NCI-H2171 (cell line): ENCODE results near the gene TEF.
A peak's percentile ranks its signal among the peaks of the same experiment; 100 is the strongest.
"Not testable (repeated sequence)": the region's sequence is repeated elsewhere in the genome, so short reads cannot be mapped to it uniquely, and the experiment has no call there.

Experiments
- DNase-seq: peaks from one replicate; lab custom pipeline; 2025; lab: John Stamatoyannopoulos, UW

Gene TEF

GRCh38 chr22:41382610-41383009 lies 868 bp downstream of the TEF start:
- DNase-seq = no peak

DNA sequence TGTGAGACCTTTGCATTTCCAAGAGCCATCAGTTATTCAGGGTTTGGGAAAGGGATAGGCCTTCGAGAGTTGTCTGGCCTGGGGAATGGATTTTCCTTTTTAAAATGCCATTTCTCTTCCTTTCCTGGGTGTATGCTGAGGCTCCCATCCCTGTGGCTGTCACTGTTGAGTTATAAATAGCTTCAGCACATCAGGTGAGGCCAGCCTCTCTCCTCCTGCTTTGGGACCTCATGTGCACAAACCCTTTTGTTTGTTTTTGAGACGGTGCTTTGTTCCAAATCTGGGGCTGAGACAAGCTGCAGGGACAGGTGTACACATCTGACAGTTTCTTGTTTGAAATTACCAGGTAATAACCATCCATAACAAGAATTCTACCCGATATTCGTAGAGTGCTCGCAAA lies 1.3 kb downstream of the TEF start:
- DNase-seq = no peak

DNA sequence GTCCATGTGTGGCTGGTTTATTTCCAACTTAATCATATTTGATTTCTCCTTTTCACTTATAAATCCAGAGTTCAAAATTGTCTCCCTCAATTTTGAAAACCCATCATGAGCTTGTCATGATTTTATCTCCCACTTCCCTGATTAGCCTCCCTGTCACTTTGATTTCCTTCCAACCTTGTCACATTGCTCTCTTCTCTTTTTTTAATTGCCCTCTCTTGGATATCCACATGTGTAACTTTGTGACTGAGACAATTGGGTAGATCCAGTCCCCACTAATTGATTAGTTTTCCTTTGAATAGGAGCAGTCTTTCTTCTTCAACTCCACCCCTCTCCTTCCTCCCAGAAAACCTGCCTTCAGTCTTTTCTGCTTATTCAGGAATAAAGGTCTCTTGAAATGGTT lies 2.4 kb downstream of the TEF start:
- DNase-seq = no peak

GRCh38 chr22:41387341-41387740 lies 5.6 kb downstream of the TEF start:
- DNase-seq = no peak

DNA sequence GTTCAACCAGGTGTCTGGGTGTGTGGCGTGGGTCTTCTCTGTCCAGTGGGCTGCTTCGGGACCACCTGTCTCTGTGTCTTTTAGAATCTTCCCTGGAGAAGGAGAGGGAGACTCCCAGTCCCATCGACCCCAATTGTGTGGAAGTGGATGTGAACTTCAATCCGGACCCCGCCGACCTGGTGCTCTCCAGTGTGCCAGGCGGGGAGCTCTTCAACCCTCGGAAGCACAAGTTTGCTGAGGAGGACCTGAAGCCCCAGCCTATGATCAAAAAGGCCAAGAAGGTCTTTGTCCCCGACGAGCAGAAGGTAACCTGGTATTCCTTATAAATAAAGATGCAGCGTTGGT lies 12.2 kb downstream of the TEF start:
- no peak for DNase-seq

DNA sequence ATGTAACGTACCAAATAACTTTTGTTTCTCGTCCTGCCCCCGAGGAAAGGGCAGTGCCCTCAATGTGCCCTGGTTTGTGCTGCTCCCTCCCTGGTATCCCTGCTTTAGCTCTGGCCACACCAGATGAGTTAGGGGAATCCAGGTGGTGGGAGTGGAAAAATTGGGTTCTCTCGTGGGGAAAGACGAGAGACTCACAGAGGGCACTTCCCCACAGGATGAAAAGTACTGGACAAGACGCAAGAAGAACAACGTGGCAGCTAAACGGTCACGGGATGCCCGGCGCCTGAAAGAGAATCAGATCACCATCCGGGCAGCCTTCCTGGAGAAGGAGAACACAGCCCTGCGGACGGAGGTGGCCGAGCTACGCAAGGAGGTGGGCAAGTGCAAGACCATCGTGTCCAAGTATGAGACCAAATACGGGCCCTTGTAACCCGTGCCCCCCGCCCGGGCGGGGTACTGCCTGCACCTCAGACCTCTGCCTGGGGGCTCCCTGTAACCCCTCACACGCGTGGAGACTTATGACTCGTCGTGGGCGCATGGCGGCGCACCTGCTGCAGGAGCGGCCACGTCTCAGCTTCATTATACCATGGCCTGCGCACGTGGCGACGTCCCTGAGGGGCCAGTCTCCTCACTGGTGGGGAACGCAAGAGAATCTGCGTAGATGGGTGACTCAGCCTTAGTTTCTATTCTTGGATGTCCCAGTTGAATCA lies 13.9 kb downstream of the TEF start:
- DNase-seq = no peak

GRCh38 chr22:41397143-41397811 lies 15.5 kb downstream of the TEF start:
- no peak for DNase-seq

- no peak for DNase-seq
Measured at GRCh38 chr22:41398921-41399320, 17.2 kb downstream of the TEF start.

DNA sequence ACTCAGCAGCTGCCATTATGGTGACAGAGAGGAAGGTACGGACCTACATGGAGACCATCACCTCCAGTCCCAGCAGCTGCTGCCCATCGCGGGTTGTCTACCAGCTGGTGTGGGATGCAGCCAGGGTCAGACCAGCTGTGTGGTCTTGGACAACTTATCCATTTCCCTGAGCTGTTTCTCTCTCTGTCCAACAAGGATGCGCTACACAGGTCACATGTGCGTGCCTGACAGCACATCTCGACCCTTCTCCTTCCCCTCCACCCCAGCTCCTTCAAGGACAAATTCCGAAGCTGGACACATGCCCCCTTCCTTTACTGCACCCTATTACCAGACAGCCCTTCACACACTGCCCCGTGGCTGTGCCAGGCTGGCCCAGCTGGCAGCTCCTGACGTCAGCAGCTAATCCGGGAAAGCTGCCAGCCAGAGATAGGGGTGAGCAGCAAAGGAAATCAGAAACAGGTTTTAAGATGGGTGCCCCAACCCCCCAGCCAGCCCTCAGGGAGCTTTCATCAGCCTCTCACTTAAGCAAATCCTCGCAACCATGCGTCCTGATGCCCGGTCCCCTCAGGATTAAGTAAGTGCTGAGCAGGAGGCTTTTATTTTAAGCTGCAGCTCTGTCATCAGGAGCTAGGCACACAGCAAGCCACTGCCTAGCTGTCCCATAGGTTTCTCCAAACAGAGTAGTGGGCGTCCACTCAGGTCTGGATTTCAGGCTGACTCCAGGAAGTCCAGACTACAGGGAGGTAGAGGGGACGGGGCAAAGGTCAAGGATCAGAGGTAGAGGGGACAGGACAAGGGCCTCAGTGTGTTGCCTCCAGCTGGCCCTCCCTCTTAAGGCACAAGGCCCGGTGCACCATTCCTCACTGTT lies 20.3 kb downstream of the TEF start:
- DNase-seq = peak; percentile 81

DNA sequence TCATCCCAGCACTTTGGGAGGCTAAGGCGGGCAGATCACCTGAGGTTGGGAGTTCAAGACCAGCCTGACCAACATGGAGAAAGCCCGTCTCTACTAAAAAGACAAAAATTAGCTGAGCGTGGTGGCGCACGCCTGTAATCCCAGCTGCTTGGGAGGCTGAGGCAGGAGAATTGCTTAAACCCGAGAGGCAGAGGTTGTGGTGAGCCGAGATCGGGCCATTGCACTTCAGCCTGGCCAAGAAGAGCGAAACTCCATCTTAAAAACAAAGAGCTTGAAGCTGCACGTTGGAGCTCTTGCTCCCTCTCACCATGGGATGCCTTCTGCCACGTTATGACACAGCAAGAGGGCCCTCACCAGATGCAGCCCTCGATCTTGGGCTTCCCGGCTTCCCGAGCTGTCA lies 21.1 kb downstream of the TEF start:
- DNase-seq = not testable (repeated sequence)

- peak; percentile 70 for DNase-seq
Measured at GRCh38 chr22:41403532-41404318, 22.0 kb downstream of the TEF start.

DNA sequence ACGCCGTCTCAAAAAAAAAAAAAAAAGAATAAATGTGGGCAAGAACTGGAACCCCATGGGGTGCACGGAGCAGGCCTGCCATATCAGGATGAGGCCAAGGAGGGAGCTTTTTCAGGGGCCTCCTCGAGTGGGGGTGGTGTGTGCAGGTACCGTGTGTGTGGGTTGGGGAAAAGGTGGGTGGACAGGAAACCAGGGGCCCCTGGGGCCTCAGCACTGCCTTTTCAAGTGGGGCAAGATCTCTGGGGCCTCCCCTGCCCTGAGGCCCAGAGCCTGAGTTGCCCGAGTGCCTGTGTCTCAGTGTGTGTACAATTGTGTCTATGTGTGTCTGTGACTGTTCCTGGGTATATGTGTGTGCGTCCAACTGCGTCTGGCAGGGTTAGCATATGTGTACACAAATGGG lies 23.8 kb downstream of the TEF start:
- DNase-seq = no peak

GRCh38 chr22:41406410-41406809 lies 24.7 kb downstream of the TEF start:
- DNase-seq = no peak

DNA sequence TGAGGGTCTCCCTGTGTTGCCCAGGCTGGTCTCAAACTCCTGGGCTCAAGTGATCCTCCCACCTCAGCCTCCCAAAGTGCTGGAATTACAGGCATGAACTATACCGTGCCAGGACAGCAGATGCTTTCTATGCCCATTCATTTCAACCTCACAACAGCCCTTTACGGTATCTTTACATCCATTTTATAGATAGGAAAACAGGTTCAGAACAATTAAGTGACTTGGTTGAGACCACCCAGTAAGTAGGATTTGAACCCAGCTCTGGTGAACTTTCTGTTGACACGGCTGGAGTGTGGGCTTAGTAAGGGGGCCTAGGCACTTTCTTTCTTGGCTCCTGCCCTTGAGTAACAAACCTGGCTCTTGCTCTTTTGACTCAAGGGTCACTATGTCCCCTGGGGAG lies 25.7 kb downstream of the TEF start:
- DNase-seq = no peak

DNA sequence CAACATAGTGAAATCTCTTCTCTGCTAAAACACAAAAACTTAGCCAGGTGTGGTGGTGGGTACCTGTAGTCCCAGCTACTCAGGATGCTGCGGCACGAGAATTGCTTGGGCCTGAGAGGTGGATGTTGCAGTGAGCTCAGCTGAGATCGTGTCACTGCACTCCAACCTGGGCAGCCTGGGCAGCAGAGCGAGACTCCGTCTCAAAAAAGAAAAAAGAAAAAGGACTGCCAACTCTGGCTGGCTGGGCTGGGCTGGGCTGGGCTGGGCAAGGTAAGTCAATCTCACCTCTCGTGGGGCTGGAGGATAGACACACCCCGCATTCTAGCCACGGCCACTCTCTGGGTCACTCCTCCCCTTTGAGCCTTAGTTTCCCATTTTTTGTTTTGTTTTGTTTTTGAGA lies 26.9 kb downstream of the TEF start:
- DNase-seq = no peak

DNA sequence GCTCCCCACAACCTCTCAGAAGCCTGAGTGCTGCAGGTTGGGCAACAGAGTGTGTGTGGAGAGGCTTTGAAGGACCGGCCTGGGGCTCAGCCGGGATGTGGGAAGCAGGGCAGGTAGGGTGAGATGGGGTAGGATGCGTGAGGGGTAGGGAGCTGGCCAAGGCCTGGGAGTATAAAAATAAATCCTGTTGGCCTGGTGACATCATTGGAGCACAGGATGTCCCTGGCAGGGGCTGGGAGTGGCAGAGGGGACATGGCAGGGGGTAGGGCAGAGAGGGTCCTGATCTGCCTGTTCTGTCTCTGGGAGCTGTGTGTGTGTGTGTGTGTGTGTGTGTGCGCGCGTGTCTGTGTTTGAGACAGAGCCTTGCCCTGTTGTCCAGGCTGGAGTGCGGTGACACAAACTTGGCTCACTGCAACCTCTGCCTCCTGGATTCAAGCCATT lies 28.6 kb downstream of the TEF start:
- DNase-seq = no peak

DNA sequence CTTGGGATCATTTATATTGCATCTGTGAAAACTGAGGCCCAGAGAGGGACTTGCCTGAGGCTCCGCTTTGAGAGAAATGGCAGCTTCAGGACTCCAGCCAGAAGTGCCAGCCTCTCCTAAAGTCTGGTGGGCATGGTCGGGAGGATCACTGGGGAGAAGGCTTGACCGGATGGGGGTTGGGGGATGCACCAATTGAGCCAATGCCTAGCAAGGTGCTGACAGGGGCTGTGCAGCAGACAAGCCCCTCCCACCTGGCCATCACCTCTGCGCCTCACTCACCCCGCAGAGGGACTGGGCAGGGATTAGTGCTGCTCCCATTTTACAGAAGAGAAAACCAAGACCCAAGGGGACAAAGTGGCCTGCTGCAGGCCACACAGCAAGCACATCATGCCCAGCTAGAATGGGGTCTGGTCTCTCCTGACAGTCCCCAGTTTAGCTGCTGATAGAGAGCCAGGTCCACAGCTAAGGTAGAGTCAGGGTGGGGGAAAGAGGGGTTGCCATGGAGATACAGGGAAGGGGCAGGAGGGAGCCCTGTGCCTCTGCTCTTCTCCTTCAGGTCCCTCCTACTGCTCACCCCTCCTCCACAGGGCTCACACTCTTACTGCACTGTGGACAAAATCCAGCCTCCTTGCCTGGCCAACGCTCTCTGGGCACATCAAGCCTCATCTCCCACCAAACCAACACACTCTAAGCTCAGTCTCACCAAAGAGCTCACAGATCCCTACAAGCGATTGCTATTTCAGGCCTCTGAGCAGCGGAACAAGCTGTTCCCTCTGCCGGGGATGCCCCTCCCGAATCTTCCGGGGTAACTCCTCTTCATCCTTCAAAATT lies 29.5 kb downstream of the TEF start:
- no peak for DNase-seq

DNA sequence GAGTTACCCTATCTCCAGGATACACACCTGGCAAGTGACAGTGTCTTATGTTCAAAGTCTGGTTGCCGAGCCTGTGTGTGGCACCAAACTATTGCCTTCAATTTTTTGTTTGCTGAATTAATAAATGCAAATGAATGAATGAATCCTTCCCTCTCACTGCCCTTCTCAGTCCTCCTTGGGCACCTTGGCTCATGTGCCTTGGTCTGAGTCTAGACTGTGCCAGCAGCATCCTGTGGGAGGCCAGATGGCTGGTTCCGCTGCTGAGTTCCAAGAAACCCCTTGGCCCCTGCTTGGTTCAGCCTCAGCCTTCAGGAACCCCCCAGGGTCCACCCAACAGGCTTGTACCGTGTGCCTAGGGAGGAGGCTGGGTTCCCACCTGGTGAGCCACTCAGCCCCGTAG lies 33.8 kb downstream of the TEF start:
- no peak for DNase-seq

DNA sequence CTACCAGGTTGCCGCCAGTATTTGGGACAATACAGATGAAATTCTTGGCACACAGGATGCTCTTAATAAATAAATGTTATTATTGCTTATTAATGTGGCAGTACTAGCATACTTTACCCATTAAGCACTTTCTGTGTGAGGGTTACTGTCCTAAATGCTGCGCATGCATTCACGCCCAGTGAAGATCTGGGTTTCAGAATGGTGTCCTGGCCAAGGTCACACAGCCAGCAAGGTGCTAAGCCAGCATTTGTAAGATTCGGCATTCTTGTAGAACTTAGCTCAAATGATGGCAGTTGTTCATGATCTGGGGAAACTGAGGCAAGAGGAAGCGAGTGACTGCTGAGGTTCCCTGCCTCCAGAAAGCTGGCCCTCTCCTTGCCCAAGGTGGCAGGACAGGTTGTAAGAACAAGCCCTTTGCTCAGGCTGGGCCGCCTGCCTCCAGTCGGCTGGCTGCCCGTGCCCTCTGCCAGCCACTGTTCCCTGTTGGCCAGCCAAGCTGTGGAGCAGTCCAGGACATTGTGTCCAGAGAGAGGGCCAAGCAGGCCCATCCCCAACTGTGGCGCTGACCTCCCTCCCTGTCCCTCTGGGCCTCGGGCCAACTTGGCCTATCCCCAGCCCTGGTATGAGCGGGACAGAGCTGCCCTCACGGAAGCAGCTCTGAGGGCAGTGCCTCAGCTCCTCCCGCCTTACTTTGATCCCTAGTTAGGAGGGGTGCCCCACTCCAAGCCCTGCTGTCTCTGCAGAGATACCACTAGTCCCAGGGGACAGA lies 36.1 kb downstream of the TEF start:
- no peak for DNase-seq

- DNase-seq = no peak
Measured at GRCh38 chr22:41418717-41419116, 37.0 kb downstream of the TEF start.
